Endothelial cell of umbilical vein (primary cell): ENCODE data around the gene SMC5. TPM values are rescaled to one million over a fixed set of nuclear protein-coding genes. Genes with fewer than 3 reads are reported as not detected.

Source experiments
- BruUV-seq: library from RNA; stranded (reverse); fragments of 400-500 nt; replicated peaks from 2 replicates; lab custom pipeline; 2021; lab: Mats Ljungman, UMichigan
- CTCF ChIA-PET: fragments of 300-600, 350-600 bp; sonication (Branson Sonifier 250); formaldehyde crosslinking; loops from one replicate; lab custom pipeline; 2021; ENCODE audit warnings: antibody characterized with exemption, inconsistent platforms; lab: Charles Lee
- POLR2A ChIA-PET: fragments of 300-600, 350-600 bp; sonication (Branson Sonifier 250); formaldehyde crosslinking; loops from one replicate; lab custom pipeline; 2021; ENCODE audit warnings: antibody characterized with exemption, inconsistent platforms; lab: Charles Lee
- DNase-seq: peaks from one replicate; pipeline ENCODE4 v3.0.0-alpha.2; 2011; ENCODE audit warnings: low read depth, low spot score
- FAIRE-seq: peaks from 2 replicates; lab custom pipeline; 2011; peaks lifted over from hg19 to GRCh38; lab: Jason Lieb, UNC
- H2AFZ ChIP-seq: 2 replicates; pipeline ENCODE4 v1.6.0; 2012; ENCODE audit warnings: low read depth, low read length, control low read depth, inconsistent platforms
- H3K27ac ChIP-seq: 2 replicates; pipeline ENCODE4 v1.5.1; 2011; ENCODE audit warnings: low read depth, mild to moderate bottlenecking, control low read depth, low read length, moderate library complexity; ENCODE audit not compliant: insufficient read depth
- H3K27me3 ChIP-seq, 2 experiments: 2 replicates each; pipeline versions ENCODE4 v1.6.0 to v1.6.1; 2011; ENCODE audit warnings: low read length in 2 of 2, mixed read lengths in 1 of 2; ENCODE audit not compliant: control insufficient read depth in 2 of 2, insufficient read depth in 2 of 2
- H3K36me3 ChIP-seq, 2 experiments: 2 replicates in 1 of 2; 3 replicates in 1 of 2; pipeline ENCODE4 v1.5.1; 2011; ENCODE audit warnings: low read length in 2 of 2, mild to moderate bottlenecking in 1 of 2, moderate library complexity in 1 of 2; ENCODE audit not compliant: control insufficient read depth in 2 of 2, insufficient read depth in 2 of 2; ENCODE audit errors: extremely low read depth in 1 of 2
- H3K4me1 ChIP-seq: 3 replicates; pipeline ENCODE4 v1.5.1; 2011; ENCODE audit warnings: mild to moderate bottlenecking, low read length; ENCODE audit not compliant: control insufficient read depth, insufficient read depth; ENCODE audit errors: extremely low read depth
- H3K4me2 ChIP-seq: 2 replicates; pipeline ENCODE4 v1.6.1; 2011; ENCODE audit warnings: low read length, control low read depth, mixed read lengths; ENCODE audit not compliant: insufficient read depth
- H3K4me3 ChIP-seq, 3 experiments: fragments of 200-600 bp in 1 of 3; sonication (generic), shearing (Covaris generic) in 1 of 3; replicated peaks in 1 of 3; 2 replicates each; pipeline ENCODE4 v1.5.1; 2011 to 2016; ENCODE audit warnings: control low read depth in 3 of 3, low read length in 3 of 3, mild to moderate bottlenecking in 2 of 3, inconsistent platforms in 1 of 3, low read depth in 1 of 3, moderate library complexity in 1 of 3; ENCODE audit not compliant: insufficient read depth in 1 of 3
- H3K79me2 ChIP-seq: 2 replicates; pipeline ENCODE4 v1.6.0; 2012; ENCODE audit warnings: low read length, inconsistent platforms; ENCODE audit not compliant: control insufficient read depth, insufficient read depth
- H3K9ac ChIP-seq: replicated peaks from 2 replicates; pipeline ENCODE3; 2011; ENCODE audit warnings: low read length, control low read depth; ENCODE audit not compliant: insufficient read depth; ENCODE audit errors: extremely low read depth
- H3K9me1 ChIP-seq: replicated peaks from 3 replicates; pipeline ENCODE4 v1.6.0; 2011; ENCODE audit warnings: mild to moderate bottlenecking, low read length; ENCODE audit not compliant: control insufficient read depth, insufficient read depth; ENCODE audit errors: extremely low read depth
- H3K9me3 ChIP-seq: replicated peaks from 2 replicates; pipeline ENCODE4 v1.5.1; 2012; ENCODE audit warnings: low read length, inconsistent platforms; ENCODE audit not compliant: control insufficient read depth, insufficient read depth
- H4K20me1 ChIP-seq: replicated peaks from 2 replicates; pipeline ENCODE3; 2011; ENCODE audit warnings: mild to moderate bottlenecking, low read length; ENCODE audit not compliant: control insufficient read depth, insufficient read depth; ENCODE audit errors: extremely low read depth
- CTCF ChIP-seq, 2 donors: IDR thresholded peaks; 1 replicate in 1 of 2; 2 replicates in 1 of 2; pipeline ENCODE4 v1.5.1; 2011; ENCODE audit warnings: low read length in 2 of 2, mild to moderate bottlenecking in 2 of 2, moderate library complexity in 2 of 2, control low read depth in 1 of 2, inconsistent platforms in 1 of 2, low read depth in 1 of 2; ENCODE audit not compliant: insufficient read depth in 1 of 2; ENCODE audit errors: extremely low read depth in 1 of 2
- EZH2 ChIP-seq: IDR thresholded peaks from 2 replicates; pipeline ENCODE4 v1.6.1; 2012; ENCODE audit warnings: borderline replicate concordance, low read depth, mild to moderate bottlenecking, moderate library complexity, low read length, inconsistent platforms; ENCODE audit not compliant: severe bottlenecking
- FOS ChIP-seq: IDR thresholded peaks from 2 replicates; pipeline ENCODE4 v1.6.1; 2011; ENCODE audit warnings: mild to moderate bottlenecking, low read length, moderate library complexity, borderline replicate concordance; ENCODE audit not compliant: insufficient read depth
- GATA2 ChIP-seq: IDR thresholded peaks from 2 replicates; pipeline ENCODE4 v1.7.0; 2011; ENCODE audit warnings: low read depth, mild to moderate bottlenecking, moderate library complexity, mixed read lengths, low read length; ENCODE audit not compliant: insufficient read length, insufficient read depth
- JUN ChIP-seq: IDR thresholded peaks from 2 replicates; pipeline ENCODE4 v1.6.1; 2011; ENCODE audit warnings: borderline replicate concordance, low read depth; ENCODE audit not compliant: insufficient read length, insufficient read depth
- MAX ChIP-seq: IDR thresholded peaks from 2 replicates; pipeline ENCODE4 v1.6.1; 2011; ENCODE audit not compliant: insufficient read depth, insufficient read length
- MYC ChIP-seq: IDR thresholded peaks from one replicate; pipeline ENCODE4 v1.6.1; 2011; ENCODE audit warnings: mild to moderate bottlenecking, low read depth, low read length
- POLR2A ChIP-seq: IDR thresholded peaks from 2 replicates; pipeline ENCODE4 v1.6.1; 2012; ENCODE audit warnings: low read depth, mild to moderate bottlenecking, control low read depth, low read length
- POLR2AphosphoS5 ChIP-seq: IDR thresholded peaks from 2 replicates; pipeline ENCODE4 v1.6.1; 2012; ENCODE audit warnings: low read depth, mild to moderate bottlenecking, control low read depth, low read length, moderate library complexity; ENCODE audit not compliant: insufficient read depth
- dilution Hi-C: fragments of 300-500 bp; cut with MboI; formaldehyde crosslinking; loops from one replicate; pipeline ENCODE4 v1.15.0; 2019; ENCODE audit warnings: low sequenced_read_pairs; ENCODE audit not compliant: extremely low pct_ligation_motif_present
- intact Hi-C: fragments of 100-400 bp; cut with micrococcal nuclease; formaldehyde crosslinking; loops from one replicate; pipeline ENCODE4 v1.10.0; 2022
- polyA plus RNA-seq, 4 experiments: library from polyadenylated mRNA; depleted of rRNA in 3 of 4; stranded (reverse) in 3 of 4; unstranded in 1 of 4; fragments of >200 nt; gene quantifications; 2 replicates each; pipeline versions ENCODE4 v1.2.1 to v1.2.3, GENCODE V29; 2011 to 2012; ENCODE audit warnings: missing spikeins in 1 of 4
- total RNA-seq: library from RNA; stranded (reverse); gene quantifications from 2 replicates; pipeline ENCODE4 v1.2.3, GENCODE V29; 2021

SMC5 gene
- total and polyA plus RNA-seq, 2 donors (not counting 3 experiments of a cell fraction or from before 2014, with no cell fraction given), result 17.1 to 32.8 TPM

- no peak overlapping the region for H3K9ac ChIP-seq
- POLR2A ChIA-PET, result no interaction called here
- peaks cover 28% of the 10 kb centered on the region for H3K79me2 ChIP-seq
These were observed 34.4 kb downstream of the SMC5 start for GRCh38 chr9:70293214-70293613.

More at GRCh38 chr9:70293214-70293613, 34.4 kb downstream of the SMC5 start:
- DNase-seq (no peak), FAIRE-seq (no peak)
- Histone ChIP-seq H3K27ac (no peak overlapping the region), H3K9me3 (no peaks in the 10 kb centered on the region), H3K36me3 (peaks cover 0 to 10% of the 10 kb centered on the region in 2 experiments), H3K9me1 (no peaks in the 10 kb centered on the region), H2AFZ (no peak overlapping the region), H3K4me2 (no peak overlapping the region), H4K20me1 (no peaks in the 10 kb centered on the region), H3K4me1 (peaks cover 2% of the 10 kb centered on the region), H3K4me3 (no peak overlapping the region), H3K27me3 (no peaks in the 10 kb centered on the region)
- intact Hi-C loops (no loop called here), dilution Hi-C loops (no loop called here)
- CTCF ChIA-PET, result interaction anchor here (1.1 kb wide), 1 partner anchor 10 kb away, joined by 3 read pairs; no protein-coding TSS in a partner anchor
- no peak for TF ChIP-seq POLR2AphosphoS5
- TF ChIP-seq MYC, result no peak
- no peak for TF ChIP-seq MAX
- no peak for TF ChIP-seq JUN
- TF ChIP-seq FOS, result no peak
- TF ChIP-seq GATA2, result no peak
- TF ChIP-seq POLR2A, result no peak
- no peak for TF ChIP-seq CTCF (IDR thresholded peaks at IDR 0.05; ENCODE audit: extremely low read depth in 1 of 2, insufficient read depth in 1 of 2, low read depth in 1 of 2, low read length in 2 of 2)
- no peak for TF ChIP-seq EZH2
- no TSS peak for BruUV-seq
